Measurements from ENCODE around the gene CAPZA1. TPM values are rescaled to one million over a fixed set of nuclear protein-coding genes. Genes with fewer than 3 reads are reported as not detected.

The CAPZA1 gene
- polyA plus RNA-seq, 1 donor = 151 TPM

GRCh38 chr1:112713466-112714312 is 94.1 kb downstream of the CAPZA1 start:
- no peak for DNase-seq

- no peak for DNase-seq
Observed at GRCh38 chr1:112714313-112715263, 95.0 kb downstream of the CAPZA1 start.

GRCh38 chr1:112715264-112716053 is 95.8 kb downstream of the CAPZA1 start, which contains the start of gene PPM1J:
Gene PPM1J, minus strand, starts transcription at chr1:112715332. Its CDS starts 31 bp downstream, at chr1:112715301.
- peak; percentile 91 for DNase-seq

DNA sequence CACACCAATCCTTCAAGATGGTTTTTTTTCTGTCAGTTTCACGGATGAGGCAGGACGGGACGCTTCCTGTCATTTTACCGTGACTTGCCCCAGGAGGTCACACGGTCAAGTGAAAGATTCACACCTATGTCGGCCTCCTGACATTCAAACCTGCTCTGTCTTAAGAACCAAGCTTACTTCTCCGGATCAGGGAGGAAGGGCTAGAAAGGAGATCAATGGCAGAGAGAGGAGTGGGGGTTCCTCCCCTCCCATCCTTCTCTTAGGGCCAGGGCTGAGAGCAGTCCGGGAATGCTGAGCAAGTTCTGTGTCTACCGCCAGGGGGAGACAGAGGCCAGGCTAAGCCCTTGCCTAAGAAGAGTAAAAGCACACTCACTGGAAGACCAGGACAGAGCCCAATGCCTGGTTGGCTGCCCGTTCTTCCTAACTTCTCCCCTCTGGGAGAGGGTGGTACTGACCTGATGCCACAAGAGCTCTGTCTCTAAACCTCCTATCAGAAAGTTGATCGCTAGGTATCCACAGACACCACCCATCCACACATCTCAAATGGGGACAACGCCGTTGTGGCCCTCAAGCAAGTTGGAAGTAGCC is 96.6 kb downstream of the CAPZA1 start:
- peak; percentile 92 for DNase-seq

DNA sequence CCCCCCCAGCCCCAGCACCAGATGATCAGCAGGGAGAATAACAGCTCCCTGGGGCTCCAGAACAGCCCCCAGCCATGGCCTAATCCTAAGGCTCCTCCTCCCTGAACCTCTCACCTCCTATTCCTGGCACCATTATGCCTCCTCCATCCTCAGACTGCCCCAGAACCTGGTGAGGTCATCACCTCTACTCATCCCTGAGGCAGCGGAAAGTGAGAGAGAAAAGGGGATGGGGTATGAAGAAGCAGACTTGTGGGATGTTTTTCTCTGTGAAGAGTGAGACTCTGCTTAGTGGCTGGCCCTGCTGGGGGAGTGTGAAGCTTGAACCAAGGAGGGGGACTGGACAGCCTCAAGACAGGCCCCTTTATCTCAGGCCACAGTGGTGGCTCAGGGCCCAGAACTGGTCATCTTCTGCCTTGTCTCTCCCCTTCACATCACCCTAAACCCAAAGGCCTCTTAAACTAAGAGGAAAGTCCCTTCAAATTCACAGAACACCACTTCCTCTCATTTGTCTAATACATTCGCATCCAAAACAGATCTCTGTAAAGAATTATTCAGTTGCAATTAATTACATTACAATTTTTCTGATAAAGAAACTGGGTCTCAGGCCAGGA is 97.7 kb downstream of the CAPZA1 start:
- DNase-seq = no peak

DNA sequence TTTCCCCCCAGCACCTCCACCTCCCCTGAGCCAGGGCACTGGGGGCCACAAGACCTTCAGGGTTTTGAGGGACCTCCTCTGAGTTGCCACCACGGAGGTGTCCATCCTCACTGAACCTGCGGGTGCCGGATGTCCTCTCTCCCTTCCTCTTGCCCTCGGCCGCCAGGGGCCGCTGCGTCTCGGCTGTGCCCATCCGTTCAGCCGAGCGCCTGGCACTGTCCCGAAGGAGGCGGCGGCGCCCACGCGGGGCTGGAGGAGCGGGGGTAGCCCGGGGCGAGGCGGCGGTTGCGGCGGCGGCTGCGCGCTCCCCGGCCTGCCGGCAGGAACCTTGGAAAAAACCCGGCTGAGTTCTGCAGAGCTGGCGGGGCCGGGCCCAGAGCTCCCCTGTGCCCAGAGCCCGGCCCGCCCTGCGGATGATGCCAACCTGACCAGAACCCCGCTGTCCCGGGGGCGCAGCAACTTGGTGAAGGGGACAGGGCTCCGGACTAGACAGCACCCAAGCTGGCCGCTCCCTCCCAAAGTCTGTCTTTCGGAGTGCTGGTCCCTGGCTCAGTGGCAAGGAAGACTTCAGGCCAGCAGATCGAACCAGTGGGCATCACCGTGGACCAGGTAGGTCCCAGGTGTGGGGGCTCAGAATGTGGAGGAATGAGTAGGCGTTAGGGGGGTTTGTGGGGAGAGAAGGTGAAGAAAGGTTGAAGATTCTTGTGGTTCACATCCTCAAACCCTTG is 99.2 kb downstream of the CAPZA1 start:
- no peak for DNase-seq

- no peak for DNase-seq
Observed at GRCh38 chr1:112719706-112720105, 100.1 kb downstream of the CAPZA1 start.

- DNase-seq = no peak
Observed at GRCh38 chr1:112720800-112721199, 101.2 kb downstream of the CAPZA1 start.

Other genes with a start within 250 kb of the CAPZA1 start
- 43.5 TPM for gene CTTNBP2NL, start 223.6 kb upstream of the CAPZA1 start, polyA plus RNA-seq (ENCODE audit: insufficient read length)
- gene WNT2B, start 110.9 kb upstream of the CAPZA1 start, polyA plus RNA-seq (ENCODE audit: insufficient read length) = 4.5 TPM
- gene ST7L, start 691 bp upstream of the CAPZA1 start, polyA plus RNA-seq (ENCODE audit: insufficient read length) = 33.1 TPM
- 81.1 TPM for gene MOV10, start 54.8 kb downstream of the CAPZA1 start, polyA plus RNA-seq (ENCODE audit: insufficient read length)
- 192 TPM for gene RHOC, start 87.3 kb downstream of the CAPZA1 start, polyA plus RNA-seq (ENCODE audit: insufficient read length)
- gene PPM1J, start 95.5 kb downstream of the CAPZA1 start, polyA plus RNA-seq (ENCODE audit: insufficient read length) = 1.1 TPM